ENCODE data around the gene CCL25.

- TF ChIP-seq CTCF (conservative IDR thresholded peaks at IDR 0.05; ENCODE audit: low read depth, low read length) (no peak), EZH2 (IDR thresholded peaks at IDR 0.05; ENCODE audit: low read length, unreplicated experiment) (no peak)
Observed at GRCh38 chr19:8042900-8043299, 9.7 kb upstream of the CCL25 start.
